Body of pancreas (tissue), 4 donors: ENCODE results near the gene GIMAP6. TPM values are rescaled to one million over a fixed set of nuclear protein-coding genes. Genes with fewer than 3 reads are reported as not detected.
"Not testable (repeated sequence)": the region's sequence is repeated elsewhere in the genome, so short reads cannot be mapped to it uniquely, and the experiment has no call there.

Experiments used
- ATAC-seq: fragments of 150-250 bp; one replicate; pipeline ENCODE4 v1.9.1; 2016
- DNase-seq, 4 donors: peaks; one replicate each; pipeline ENCODE4 v3.0.0-alpha.2; 2019
- H3K27ac ChIP-seq, 4 donors: fragments of 200-600 bp; sonication (generic); 1 replicate in 3 of 4; 2 replicates in 1 of 4; pipeline versions ENCODE4 v1.5.1 to v1.6.1; 2016 to 2019; ENCODE audit warnings: mild to moderate bottlenecking in 1 of 4, mixed read lengths in 1 of 4, moderate library complexity in 1 of 4
- H3K27me3 ChIP-seq, 2 donors: fragments of 200-600 bp; sonication (generic); one replicate each; pipeline ENCODE4 v1.6.0; 2016; ENCODE audit warnings: mild to moderate bottlenecking in 1 of 2
- H3K36me3 ChIP-seq, 2 donors: fragments of 200-600 bp; sonication (generic); replicated peaks in 1 of 2; 2 replicates each; pipeline ENCODE4 v1.5.1; 2016; ENCODE audit warnings: low read depth in 2 of 2; ENCODE audit not compliant: insufficient read depth in 1 of 2
- H3K4me1 ChIP-seq: fragments of 200-600 bp; sonication (generic); one replicate; pipeline ENCODE4 v1.6.0; 2016
- H3K4me3 ChIP-seq, 2 donors: fragments of 200-600 bp; sonication (generic); 1 replicate in 1 of 2; 2 replicates in 1 of 2; pipeline ENCODE4 v1.5.1; 2016 to 2019
- H3K9me3 ChIP-seq, 3 donors: fragments of 200-600 bp; sonication (generic); 1 replicate in 2 of 3; 2 replicates in 1 of 3; pipeline ENCODE4 v1.5.1; 2016
- POLR2A ChIP-seq, 3 donors: fragments of 450-650 bp; IDR thresholded peaks; one replicate each; pipeline ENCODE4 v1.6.1; 2016; ENCODE audit warnings: antibody characterized with exemption in 3 of 3, mild to moderate bottlenecking in 2 of 3
- WGBS, 2 donors: methylation state at CpG; one replicate each; pipeline ENCODE4 v1.1.5; 2017; 5-methylcytosine and 5-hydroxymethylcytosine counted together
- intact Hi-C: fragments of 100-400 bp; cut with DNase I; formaldehyde crosslinking; loops from one replicate; pipeline ENCODE4 v1.15.1; 2023
- total RNA-seq, 2 donors: library from RNA; depleted of rRNA; stranded (reverse); fragments of >200 nt; gene quantifications; one replicate each; pipeline ENCODE4 v1.1.0, GENCODE V29; 2016
- TF ChIP-seq, protein P1 (sequence below), 7 experiments: fragments of 450-650 bp in 4 of 7; fragments of 200-600 bp in 3 of 7; sonication (generic) in 3 of 7; IDR thresholded peaks; one replicate each; pipeline ENCODE4 v1.5.1; 2016 to 2019; ENCODE audit warnings: antibody characterized with exemption in 7 of 7

The GIMAP6 gene
- total RNA-seq, 2 donors from 2014 or later = 8.6 to 10.6 TPM

DNA sequence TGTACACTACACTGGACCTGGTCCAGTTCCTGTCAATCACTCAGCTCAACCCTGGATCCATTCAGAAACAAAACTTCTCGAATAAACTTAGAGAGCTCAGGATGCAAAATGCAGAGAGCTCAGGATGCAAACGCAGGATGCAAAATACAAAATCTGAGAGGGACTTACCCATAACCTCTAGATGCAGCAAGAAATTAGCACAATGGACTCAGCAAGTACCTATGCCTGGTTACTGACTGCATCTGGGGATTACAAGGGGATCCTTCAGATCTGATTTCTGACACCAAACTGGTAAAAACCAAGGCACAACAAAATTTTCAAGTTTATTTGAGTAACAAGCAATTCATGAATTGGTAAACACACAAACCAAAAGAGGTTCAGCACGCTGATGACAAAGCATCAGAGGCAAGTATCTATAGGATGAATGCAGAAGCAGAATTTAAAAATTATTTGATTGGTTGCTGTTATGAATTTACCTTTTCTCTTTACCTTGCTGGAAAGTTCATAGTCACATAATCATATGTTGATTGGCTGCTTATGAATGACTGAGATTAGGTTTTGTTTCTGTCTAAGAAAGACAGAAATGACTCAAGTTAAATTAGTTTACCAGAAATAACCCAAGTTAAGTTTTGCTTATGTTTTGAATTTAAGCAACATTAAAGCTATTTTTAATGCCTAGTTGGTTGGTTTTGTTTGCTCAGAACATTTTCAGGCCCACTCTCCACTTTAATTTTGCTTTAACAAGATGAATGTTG is 11.4 kb downstream of the GIMAP6 start:
- intact Hi-C loops = no loop called here
- no peak for DNase-seq
- H3K27ac ChIP-seq = no peak overlapping the region

DNA sequence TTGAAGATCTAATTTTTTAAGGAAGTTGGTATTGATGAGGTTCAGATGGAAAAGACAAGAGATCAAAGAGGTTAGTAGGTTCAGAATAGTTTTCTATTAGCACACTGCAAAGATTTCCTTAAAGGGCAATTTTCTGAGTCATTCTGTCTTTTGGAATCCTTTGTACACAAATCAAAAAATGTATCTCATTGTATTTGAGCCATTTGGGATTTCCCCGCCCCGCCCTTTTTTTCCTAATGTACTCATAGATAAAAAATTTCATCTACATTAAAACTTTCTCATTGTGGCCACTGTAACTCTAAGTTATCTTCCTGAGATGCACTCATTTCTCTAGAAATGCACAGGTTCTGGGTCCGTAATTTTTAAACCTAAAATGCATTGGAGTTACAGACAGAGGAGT is 12.1 kb downstream of the GIMAP6 start:
- no peak for ATAC-seq
- Histone ChIP-seq H3K4me3 (no peak overlapping the region), H3K36me3 (no peaks in the 10 kb centered on the region), H3K4me1 (no peaks in the 10 kb centered on the region), H3K27ac (no peak overlapping the region), H3K9me3 (no peaks in the 10 kb centered on the region), H3K27me3 (no peaks in the 10 kb centered on the region)
- intact Hi-C loops = no loop called here
- WGBS, 2 donors = 57 to 67% methylated on average over 3 of the region's 3 CpGs
- DNase-seq = no peak
- TF ChIP-seq, protein P1, sequence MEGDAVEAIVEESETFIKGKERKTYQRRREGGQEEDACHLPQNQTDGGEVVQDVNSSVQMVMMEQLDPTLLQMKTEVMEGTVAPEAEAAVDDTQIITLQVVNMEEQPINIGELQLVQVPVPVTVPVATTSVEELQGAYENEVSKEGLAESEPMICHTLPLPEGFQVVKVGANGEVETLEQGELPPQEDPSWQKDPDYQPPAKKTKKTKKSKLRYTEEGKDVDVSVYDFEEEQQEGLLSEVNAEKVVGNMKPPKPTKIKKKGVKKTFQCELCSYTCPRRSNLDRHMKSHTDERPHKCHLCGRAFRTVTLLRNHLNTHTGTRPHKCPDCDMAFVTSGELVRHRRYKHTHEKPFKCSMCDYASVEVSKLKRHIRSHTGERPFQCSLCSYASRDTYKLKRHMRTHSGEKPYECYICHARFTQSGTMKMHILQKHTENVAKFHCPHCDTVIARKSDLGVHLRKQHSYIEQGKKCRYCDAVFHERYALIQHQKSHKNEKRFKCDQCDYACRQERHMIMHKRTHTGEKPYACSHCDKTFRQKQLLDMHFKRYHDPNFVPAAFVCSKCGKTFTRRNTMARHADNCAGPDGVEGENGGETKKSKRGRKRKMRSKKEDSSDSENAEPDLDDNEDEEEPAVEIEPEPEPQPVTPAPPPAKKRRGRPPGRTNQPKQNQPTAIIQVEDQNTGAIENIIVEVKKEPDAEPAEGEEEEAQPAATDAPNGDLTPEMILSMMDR (IDR thresholded peaks at IDR 0.05) = no peak
- TF ChIP-seq POLR2A (IDR thresholded peaks at IDR 0.05) = no peak

More for the DNA sequence above, 11.4 kb downstream of the GIMAP6 start:
- no peaks in the 10 kb centered on the region for H3K4me1 ChIP-seq
- no peaks in the 10 kb centered on the region for H3K27me3 ChIP-seq
- TF ChIP-seq, protein P1 (IDR thresholded peaks at IDR 0.05) = no peak
- no peak overlapping the region for H3K4me3 ChIP-seq
- 52 to 55% methylated on average over 3 of the region's 3 CpGs for WGBS, 2 donors
- H3K9me3 ChIP-seq = no peaks in the 10 kb centered on the region
- H3K36me3 ChIP-seq = no peaks in the 10 kb centered on the region
- ATAC-seq = no peak

DNA sequence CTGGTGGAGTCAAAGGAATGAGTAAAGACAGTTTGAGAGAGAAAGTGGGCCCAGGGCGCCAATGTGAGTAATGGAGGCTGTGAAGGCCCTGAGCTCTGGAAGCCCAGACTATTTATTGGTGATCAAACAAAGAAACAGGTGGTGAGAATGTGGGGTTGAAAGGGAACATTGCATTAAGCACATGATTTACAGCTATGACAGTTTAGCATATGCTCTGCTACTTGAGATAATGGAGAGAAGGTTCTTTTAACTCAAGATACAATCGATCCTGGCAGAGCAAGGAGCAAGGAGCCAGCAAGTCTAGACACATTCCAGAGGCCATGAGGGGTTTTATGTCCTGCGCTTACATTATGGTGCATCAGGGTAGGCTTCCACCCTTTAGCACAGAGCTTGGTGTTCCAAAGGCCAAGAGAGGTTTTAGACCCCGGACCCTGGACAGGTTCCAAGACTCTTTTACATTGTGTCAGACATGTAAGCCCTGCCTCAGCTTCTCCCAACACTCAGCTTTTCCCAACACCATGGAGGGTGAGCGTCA is 16.9 kb downstream of the GIMAP6 start:
- H3K4me3 ChIP-seq, H3K27ac ChIP-seq, DNase-seq, H3K36me3 ChIP-seq, H3K4me1 ChIP-seq, intact Hi-C loops, ATAC-seq, H3K9me3 ChIP-seq, H3K27me3 ChIP-seq: not testable (repeated sequence)
- WGBS, 2 donors = 64 to 87% methylated on average over 4 to 5 of the region's 5 CpGs

DNA sequence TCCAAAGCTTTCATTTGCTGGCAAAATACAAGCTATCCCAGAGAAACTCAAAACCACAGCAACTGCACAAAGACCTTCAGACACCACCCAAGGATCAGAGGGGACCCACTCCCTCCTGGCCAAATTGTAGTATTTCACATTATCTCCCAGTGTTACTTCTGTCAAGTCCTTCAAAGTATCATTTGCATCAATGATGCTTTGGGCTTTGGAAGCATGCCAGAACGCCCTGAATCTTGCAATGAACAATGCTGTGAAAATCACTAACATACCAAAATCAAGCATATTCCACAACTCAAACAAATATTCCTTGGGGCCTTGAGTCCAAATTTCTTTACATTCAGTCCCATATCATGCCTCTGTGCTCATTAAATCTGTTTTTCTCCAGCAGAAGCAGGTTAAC is 17.8 kb downstream of the GIMAP6 start:
- H3K27me3 ChIP-seq, H3K27ac ChIP-seq, intact Hi-C loops, H3K36me3 ChIP-seq, ATAC-seq, H3K4me3 ChIP-seq, DNase-seq, H3K4me1 ChIP-seq, H3K9me3 ChIP-seq: not testable (repeated sequence)
- WGBS, 2 donors = 20 to 50% methylated on average over 1 of the region's 1 CpG

DNA sequence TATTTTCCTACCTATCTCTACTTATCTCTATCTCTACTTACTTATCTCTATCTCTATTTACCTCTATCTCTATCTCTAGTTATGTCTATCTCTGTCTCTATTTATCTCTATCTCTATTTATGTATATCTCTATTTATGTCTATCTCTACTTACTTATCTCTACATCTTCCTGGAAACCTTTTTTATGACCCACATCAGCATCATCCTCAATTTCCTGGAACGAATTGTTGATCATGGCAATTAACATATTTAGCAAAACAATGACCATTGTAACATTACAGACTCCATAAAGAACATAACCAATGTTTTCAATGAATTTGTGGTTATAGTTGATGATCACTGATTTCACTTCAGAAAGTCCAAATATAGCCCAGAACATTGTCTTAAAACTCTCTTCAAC is 18.3 kb downstream of the GIMAP6 start:
- Histone ChIP-seq H3K36me3 (no peaks in the 10 kb centered on the region), H3K4me1 (no peaks in the 10 kb centered on the region), H3K27me3 (no peaks in the 10 kb centered on the region), H3K9me3 (no peaks in the 10 kb centered on the region), H3K27ac (no peak overlapping the region), H3K4me3 (no peak overlapping the region)
- intact Hi-C loops = no loop called here
- TF ChIP-seq, protein P1 (IDR thresholded peaks at IDR 0.05) = no peak
- no peak for TF ChIP-seq POLR2A (IDR thresholded peaks at IDR 0.05)
- ATAC-seq (no peak), DNase-seq (no peak)
- 33 to 45% methylated on average over 1 of the region's 1 CpG for WGBS, 2 donors

DNA sequence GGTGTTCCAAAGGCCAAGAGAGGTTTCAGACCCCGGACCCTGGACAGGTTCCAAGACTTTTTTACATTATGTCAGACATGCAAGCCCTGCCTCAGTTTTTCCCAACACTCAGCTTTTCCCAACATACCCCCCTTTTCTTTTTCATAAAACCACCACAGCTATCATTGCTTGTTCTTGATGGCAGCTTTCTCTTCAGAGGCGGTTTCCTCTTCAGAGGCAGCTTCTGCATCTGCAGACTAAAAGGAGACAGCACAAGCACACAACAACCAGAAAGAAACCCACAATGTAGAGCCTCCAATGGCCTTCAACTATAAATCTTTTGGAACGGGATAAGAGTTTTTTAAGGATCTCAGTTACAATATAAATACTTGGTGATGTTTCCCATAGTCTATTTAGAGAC is 19.3 kb downstream of the GIMAP6 start:
- no peaks in the 10 kb centered on the region for H3K4me1 ChIP-seq
- no peaks in the 10 kb centered on the region for H3K9me3 ChIP-seq
- TF ChIP-seq, protein P1 (IDR thresholded peaks at IDR 0.05) = no peak
- TF ChIP-seq POLR2A (IDR thresholded peaks at IDR 0.05) = no peak
- no peak overlapping the region for H3K27ac ChIP-seq
- intact Hi-C loops = no loop called here
- H3K4me3 ChIP-seq = no peak overlapping the region
- no peaks in the 10 kb centered on the region for H3K36me3 ChIP-seq
- 61 to 71% methylated on average over 3 of the region's 3 CpGs for WGBS, 2 donors
- no peak for ATAC-seq
- DNase-seq = no peak
- no peaks in the 10 kb centered on the region for H3K27me3 ChIP-seq
